G401.6 (cell line): ENCODE data around the gene TTC3.
"Not testable (repeated sequence)": the region's sequence is repeated elsewhere in the genome, so short reads cannot be mapped to it uniquely, and the experiment has no call there.

ENCODE experiments used
- FAIRE-seq: peaks from 2 replicates; lab custom pipeline; 2012; peaks lifted over from hg19 to GRCh38; lab: Jason Lieb, UNC

The TTC3 gene

GRCh38 chr21:37072988-37073416 is at the start of gene TTC3, which contains the start of gene PIGP:
Gene TTC3 (plus strand): TSS chr21:37073254. CDS start chr21:37087258, 14,004 bp downstream.
Gene PIGP (minus strand): TSS chr21:37073071. CDS start chr21:37072515, 556 bp downstream.
- no peak for FAIRE-seq

- FAIRE-seq, result no peak
Observed at GRCh38 chr21:37026499-37026898, 46.6 kb upstream of the TTC3 start.

GRCh38 chr21:37028570-37028969 is 44.5 kb upstream of the TTC3 start:
- no peak for FAIRE-seq

- no peak for FAIRE-seq
Observed at GRCh38 chr21:37030864-37031263, 42.2 kb upstream of the TTC3 start.

GRCh38 chr21:37032293-37032692 is 40.8 kb upstream of the TTC3 start:
- FAIRE-seq, result no peak

GRCh38 chr21:37032877-37033471 is 40.1 kb upstream of the TTC3 start:
- no peak for FAIRE-seq

- FAIRE-seq, result not testable (repeated sequence)
Observed at GRCh38 chr21:37034394-37034793, 38.7 kb upstream of the TTC3 start.

GRCh38 chr21:37036177-37036576 is 36.9 kb upstream of the TTC3 start:
- FAIRE-seq, result no peak

GRCh38 chr21:37039411-37040075 is 33.5 kb upstream of the TTC3 start:
- no peak for FAIRE-seq

- FAIRE-seq, result no peak
Observed at GRCh38 chr21:37040212-37040611, 32.8 kb upstream of the TTC3 start.

GRCh38 chr21:37041706-37042271 is 31.3 kb upstream of the TTC3 start:
- no peak for FAIRE-seq

- no peak for FAIRE-seq
Observed at GRCh38 chr21:37043818-37044217, 29.2 kb upstream of the TTC3 start.

GRCh38 chr21:37044643-37045042 is 28.4 kb upstream of the TTC3 start:
- FAIRE-seq, result no peak

- FAIRE-seq, result no peak
Observed at GRCh38 chr21:37045149-37045548, 27.9 kb upstream of the TTC3 start.

GRCh38 chr21:37045556-37045955 is 27.5 kb upstream of the TTC3 start:
- no peak for FAIRE-seq

- FAIRE-seq, result no peak
Observed at GRCh38 chr21:37047079-37047478, 26.0 kb upstream of the TTC3 start.

GRCh38 chr21:37049741-37050140 is 23.3 kb upstream of the TTC3 start:
- not testable (repeated sequence) for FAIRE-seq

- FAIRE-seq, result no peak
Observed at GRCh38 chr21:37055271-37055855, 17.7 kb upstream of the TTC3 start.

GRCh38 chr21:37057614-37058013 is 15.4 kb upstream of the TTC3 start:
- no peak for FAIRE-seq

- no peak for FAIRE-seq
Observed at GRCh38 chr21:37058261-37058660, 14.8 kb upstream of the TTC3 start.

- no peak for FAIRE-seq
Observed at GRCh38 chr21:37059181-37059580, 13.9 kb upstream of the TTC3 start.

- no peak for FAIRE-seq
Observed at GRCh38 chr21:37060296-37060695, 12.8 kb upstream of the TTC3 start.

- FAIRE-seq, result no peak
Observed at GRCh38 chr21:37061926-37062592, 11.0 kb upstream of the TTC3 start.
